MCF 10A (cell line): ENCODE results near the gene PCMTD2. TPM values are rescaled to one million over a fixed set of nuclear protein-coding genes. Genes with fewer than 3 reads are reported as not detected.
"Not testable (repeated sequence)": the region's sequence is repeated elsewhere in the genome, so short reads cannot be mapped to it uniquely, and the experiment has no call there.

Source experiments
- BruUV-seq: library from RNA; stranded (reverse); fragments of 400-500 nt; replicated peaks from 2 replicates; lab custom pipeline; 2021; lab: Mats Ljungman, UMichigan
- CTCF ChIA-PET: fragments of 300-600 bp; sonication (Branson Sonifier 250); formaldehyde crosslinking; extraction: SDS; loops from one replicate; lab custom pipeline; 2021; ENCODE audit warnings: antibody characterized with exemption, inconsistent platforms; lab: Yijun Ruan, JAX
- POLR2A ChIA-PET: fragments of 300-600, 350-650 bp; sonication (Branson Sonifier 250); formaldehyde crosslinking; extraction: SDS; loops from one replicate; lab custom pipeline; 2020; ENCODE audit warnings: antibody characterized with exemption, inconsistent platforms; lab: Yijun Ruan, JAX
- DNase-seq: peaks from one replicate; pipeline ENCODE4 v3.0.0-alpha.2; 2018; ENCODE audit not compliant: unreplicated experiment
- H3K27ac Mint-ChIP-seq: one replicate; pipeline ENCODE4 v1.8.0; 2022; ENCODE audit warnings: mild to moderate bottlenecking, low read depth, mixed read lengths; ENCODE audit not compliant: unreplicated experiment
- H3K27me3 Mint-ChIP-seq: one replicate; pipeline ENCODE4 v1.8.0; 2022; ENCODE audit warnings: mixed read lengths; ENCODE audit not compliant: insufficient read depth, unreplicated experiment
- H3K36me3 Mint-ChIP-seq: one replicate; pipeline ENCODE4 v1.8.0; 2022; ENCODE audit warnings: mild to moderate bottlenecking, moderate library complexity, mixed read lengths; ENCODE audit not compliant: insufficient read depth, unreplicated experiment
- H3K4me1 Mint-ChIP-seq: one replicate; pipeline ENCODE4 v1.8.0; 2022; ENCODE audit warnings: mixed read lengths; ENCODE audit not compliant: insufficient read depth, unreplicated experiment
- H3K4me3 Mint-ChIP-seq: one replicate; pipeline ENCODE4 v1.8.0; 2022; ENCODE audit warnings: mild to moderate bottlenecking, moderate library complexity, mixed read lengths; ENCODE audit not compliant: unreplicated experiment
- H3K9me3 Mint-ChIP-seq: one replicate; pipeline ENCODE4 v1.8.0; 2022; ENCODE audit warnings: mixed read lengths; ENCODE audit not compliant: unreplicated experiment
- CTCF ChIP-seq: fragments of 200-600 bp; IDR thresholded peaks from one replicate; pipeline ENCODE4 v1.8.0; 2022; ENCODE audit warnings: antibody characterized with exemption, mild to moderate bottlenecking; ENCODE audit not compliant: unreplicated experiment
- intact Hi-C: fragments of 100-400 bp; cut with micrococcal nuclease; formaldehyde crosslinking; loops from 2 replicates; pipeline ENCODE4 v1.14.1; 2022
- total RNA-seq: library from RNA; stranded (reverse); gene quantifications from 2 replicates; pipeline ENCODE4 v1.2.3, GENCODE V29; 2022

The PCMTD2 gene
- total RNA-seq, 1 experiment from 2014 or later, result 39.4 TPM

- DNase-seq, result no peak
- Mint-ChIP-seq H3K36me3 (no peaks in the 10 kb centered on the region), H3K27ac (no peak overlapping the region), H3K4me3 (no peak overlapping the region), H3K9me3 (no peaks in the 10 kb centered on the region), H3K4me1 (no peaks in the 10 kb centered on the region), H3K27me3 (peaks cover 20% of the 10 kb centered on the region)
- TF ChIP-seq CTCF, result no peak
- ChIA-PET CTCF (no interaction called here), POLR2A (no interaction called here)
- intact Hi-C loops, result no loop called here
- no TSS peak for BruUV-seq
Measured at GRCh38 chr20:64231621-64232550, 23.7 kb upstream of the PCMTD2 start.

GRCh38 chr20:64232794-64233193, 22.8 kb upstream of the PCMTD2 start:
- no peaks in the 10 kb centered on the region for H3K4me1 Mint-ChIP-seq
- peaks cover 21% of the 10 kb centered on the region for H3K27me3 Mint-ChIP-seq
- DNase-seq, result no peak
- H3K4me3 Mint-ChIP-seq, result no peak overlapping the region
- ChIA-PET CTCF (no interaction called here), POLR2A (no interaction called here)
- TF ChIP-seq CTCF, result no peak
- no peak overlapping the region for H3K27ac Mint-ChIP-seq
- no peaks in the 10 kb centered on the region for H3K9me3 Mint-ChIP-seq
- BruUV-seq, result no TSS peak
- H3K36me3 Mint-ChIP-seq, result no peaks in the 10 kb centered on the region
- intact Hi-C loops, result no loop called here

- no peak for DNase-seq
- no TSS peak for BruUV-seq
- TF ChIP-seq CTCF, result no peak
- no peak overlapping the region for H3K27ac Mint-ChIP-seq
- peaks cover 30% of the 10 kb centered on the region for H3K27me3 Mint-ChIP-seq
- CTCF ChIA-PET, result interaction anchor here (0.9 kb wide), 1 partner anchor 12 kb away, joined by 3 read pairs; no protein-coding TSS in a partner anchor
- H3K4me1 Mint-ChIP-seq, result no peaks in the 10 kb centered on the region
- POLR2A ChIA-PET, result interaction anchor here (0.9 to 1.0 kb wide), 2 partner anchors 18 to 20 kb away, joined by 3 read pairs; no protein-coding TSS in a partner anchor
- H3K36me3 Mint-ChIP-seq, result no peaks in the 10 kb centered on the region
- H3K4me3 Mint-ChIP-seq, result no peak overlapping the region
- intact Hi-C loops, result no loop called here
- H3K9me3 Mint-ChIP-seq, result no peaks in the 10 kb centered on the region
Measured at GRCh38 chr20:64233725-64234124, 21.8 kb upstream of the PCMTD2 start.

GRCh38 chr20:64234291-64234791, 21.2 kb upstream of the PCMTD2 start:
- no peak overlapping the region for H3K27ac Mint-ChIP-seq
- H3K9me3 Mint-ChIP-seq, result no peaks in the 10 kb centered on the region
- no peaks in the 10 kb centered on the region for H3K36me3 Mint-ChIP-seq
- DNase-seq, result no peak
- intact Hi-C loops, result no loop called here
- H3K4me3 Mint-ChIP-seq, result no peak overlapping the region
- ChIA-PET POLR2A (interaction anchor here (0.9 to 1.0 kb wide), 2 partner anchors 18 to 19 kb away, joined by 3 read pairs; no protein-coding TSS in a partner anchor), CTCF (interaction anchor here (0.9 kb wide), 1 partner anchor 12 kb away, joined by 3 read pairs; no protein-coding TSS in a partner anchor)
- H3K4me1 Mint-ChIP-seq, result no peaks in the 10 kb centered on the region
- TF ChIP-seq CTCF, result no peak
- H3K27me3 Mint-ChIP-seq, result peaks cover 31% of the 10 kb centered on the region
- no TSS peak for BruUV-seq

GRCh38 chr20:64234921-64235565, 20.5 kb upstream of the PCMTD2 start:
- H3K4me3 Mint-ChIP-seq, H3K27ac Mint-ChIP-seq, intact Hi-C loops, BruUV-seq, H3K36me3 Mint-ChIP-seq, CTCF ChIA-PET, H3K9me3 Mint-ChIP-seq, POLR2A ChIA-PET, DNase-seq, H3K4me1 Mint-ChIP-seq: not testable (repeated sequence)
- H3K27me3 Mint-ChIP-seq, result peaks cover 25% of the 10 kb centered on the region
